DND-41 (cell line): ENCODE measurements around the gene NR3C1.

Source experiments
- ATAC-seq: fragments of 200-7000 bp; cut with Tn5 transposase; 3 replicates; pipeline ENCODE4 v1.9.1; 2021; ENCODE audit warnings: low read depth; ENCODE audit not compliant: insufficient read depth
- DNase-seq: peaks from one replicate; pipeline ENCODE4 v3.0.0-alpha.2; 2020
- H2AFZ ChIP-seq: 2 replicates; pipeline ENCODE4 v1.6.0; 2012; ENCODE audit warnings: low read depth, low read length
- H3K27ac ChIP-seq: 2 replicates; pipeline ENCODE4 v1.5.1; 2012; ENCODE audit warnings: low read length, inconsistent platforms
- H3K27me3 ChIP-seq: fragments of 200-600 bp; sonication (generic); 2 replicates; pipeline ENCODE4 v1.6.0; 2012; ENCODE audit warnings: low read length, mild to moderate bottlenecking, inconsistent platforms; ENCODE audit not compliant: insufficient read depth, poor library complexity
- H3K36me3 ChIP-seq: 2 replicates; pipeline ENCODE4 v1.5.1; 2012; ENCODE audit warnings: low read length, inconsistent platforms; ENCODE audit not compliant: insufficient read depth
- H3K4me1 ChIP-seq: 2 replicates; pipeline ENCODE4 v1.5.1; 2012; ENCODE audit warnings: mild to moderate bottlenecking, low read length; ENCODE audit not compliant: insufficient read depth
- H3K4me2 ChIP-seq: 2 replicates; pipeline ENCODE4 v1.6.0; 2012; ENCODE audit warnings: mild to moderate bottlenecking, moderate library complexity, low read length, inconsistent platforms; ENCODE audit not compliant: insufficient read depth
- H3K4me3 ChIP-seq, 2 experiments: fragments of 200-600 bp in 1 of 2; shearing (Covaris generic) in 1 of 2; 2 replicates each; pipeline ENCODE4 v1.5.1; 2012 to 2016; ENCODE audit warnings: inconsistent platforms in 2 of 2, low read length in 2 of 2, mild to moderate bottlenecking in 2 of 2, low read depth in 1 of 2, moderate library complexity in 1 of 2
- H3K79me2 ChIP-seq: 2 replicates; pipeline ENCODE4 v1.6.0; 2012; ENCODE audit warnings: low read length, inconsistent platforms; ENCODE audit not compliant: insufficient read depth
- H3K9ac ChIP-seq: 2 replicates; pipeline ENCODE4 v1.6.0; 2012; ENCODE audit warnings: low read depth, mild to moderate bottlenecking, inconsistent platforms, low read length, moderate library complexity
- H3K9me3 ChIP-seq: 2 replicates; pipeline ENCODE4 v1.5.1; 2012; ENCODE audit warnings: low read length, moderate library complexity, mild to moderate bottlenecking, inconsistent platforms; ENCODE audit not compliant: insufficient read depth, severe bottlenecking
- H4K20me1 ChIP-seq: 2 replicates; pipeline ENCODE4 v1.6.0; 2012; ENCODE audit warnings: low read length; ENCODE audit not compliant: insufficient read depth
- EZH2 ChIP-seq: IDR thresholded peaks from 3 replicates; pipeline ENCODE4 v1.6.1; 2012; ENCODE audit warnings: borderline replicate concordance, low read depth, mild to moderate bottlenecking, moderate library complexity, low read length, inconsistent platforms; ENCODE audit not compliant: severe bottlenecking
- TF ChIP-seq, protein P1 (sequence below): IDR thresholded peaks from 2 replicates; pipeline ENCODE4 v1.5.1; 2012; ENCODE audit warnings: borderline replicate concordance, low read length, moderate library complexity, mild to moderate bottlenecking; ENCODE audit not compliant: poor library complexity, severe bottlenecking; ENCODE audit errors: extremely low read depth

Gene NR3C1

DNA sequence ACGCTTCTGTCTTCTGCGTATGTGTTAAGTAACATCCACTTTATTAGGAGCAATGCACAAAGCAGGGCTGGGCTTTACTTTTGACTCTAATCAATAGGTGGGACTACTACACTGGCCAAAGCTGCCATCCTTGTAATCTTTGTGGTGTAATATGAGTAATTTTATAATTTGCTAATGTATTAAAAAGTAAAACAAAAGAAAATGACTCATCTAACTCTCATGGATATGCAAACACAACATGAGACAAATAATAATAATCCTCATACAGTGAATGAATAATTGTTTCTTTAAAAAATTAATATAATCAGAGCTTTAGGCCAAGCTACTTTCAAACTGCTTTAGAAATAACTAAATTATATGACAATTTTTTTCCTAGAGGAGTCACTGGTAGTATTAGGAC lies 90.7 kb downstream of the NR3C1 start:
- Histone ChIP-seq H2AFZ (no peak overlapping the region), H3K4me1 (no peaks in the 10 kb centered on the region), H3K79me2 (peaks cover 97% of the 10 kb centered on the region), H3K36me3 (peaks cover 91% of the 10 kb centered on the region), H3K9me3 (no peaks in the 10 kb centered on the region), H3K9ac (no peak overlapping the region), H3K4me2 (no peak overlapping the region), H3K4me3 (no peak overlapping the region), H4K20me1 (peaks cover 39% of the 10 kb centered on the region), H3K27ac (no peak overlapping the region), H3K27me3 (no peaks in the 10 kb centered on the region)
- DNase-seq (no peak), ATAC-seq (no peak)
- TF ChIP-seq, protein P1, sequence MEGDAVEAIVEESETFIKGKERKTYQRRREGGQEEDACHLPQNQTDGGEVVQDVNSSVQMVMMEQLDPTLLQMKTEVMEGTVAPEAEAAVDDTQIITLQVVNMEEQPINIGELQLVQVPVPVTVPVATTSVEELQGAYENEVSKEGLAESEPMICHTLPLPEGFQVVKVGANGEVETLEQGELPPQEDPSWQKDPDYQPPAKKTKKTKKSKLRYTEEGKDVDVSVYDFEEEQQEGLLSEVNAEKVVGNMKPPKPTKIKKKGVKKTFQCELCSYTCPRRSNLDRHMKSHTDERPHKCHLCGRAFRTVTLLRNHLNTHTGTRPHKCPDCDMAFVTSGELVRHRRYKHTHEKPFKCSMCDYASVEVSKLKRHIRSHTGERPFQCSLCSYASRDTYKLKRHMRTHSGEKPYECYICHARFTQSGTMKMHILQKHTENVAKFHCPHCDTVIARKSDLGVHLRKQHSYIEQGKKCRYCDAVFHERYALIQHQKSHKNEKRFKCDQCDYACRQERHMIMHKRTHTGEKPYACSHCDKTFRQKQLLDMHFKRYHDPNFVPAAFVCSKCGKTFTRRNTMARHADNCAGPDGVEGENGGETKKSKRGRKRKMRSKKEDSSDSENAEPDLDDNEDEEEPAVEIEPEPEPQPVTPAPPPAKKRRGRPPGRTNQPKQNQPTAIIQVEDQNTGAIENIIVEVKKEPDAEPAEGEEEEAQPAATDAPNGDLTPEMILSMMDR: no peak
- no peak for TF ChIP-seq EZH2

DNA sequence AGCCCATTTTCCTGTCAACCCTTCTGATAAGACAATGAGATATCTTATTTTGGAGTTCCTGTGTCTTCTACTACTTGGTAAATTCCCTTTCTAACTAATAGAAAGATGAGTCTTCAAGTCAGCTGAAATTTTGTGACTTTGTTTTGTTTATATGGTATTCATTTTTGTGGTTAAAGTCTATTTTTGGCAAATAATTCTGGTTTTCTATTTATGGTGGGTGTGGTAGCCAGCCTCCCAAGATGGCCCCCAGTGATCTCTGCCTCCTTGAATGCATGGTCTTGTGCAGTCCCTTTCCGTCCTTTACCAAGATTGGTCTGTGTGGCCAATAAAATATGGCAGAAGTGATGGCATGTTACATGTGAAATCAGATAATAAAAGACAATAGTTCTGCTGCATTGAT lies 91.5 kb downstream of the NR3C1 start:
- H3K9me3 ChIP-seq: no peaks in the 10 kb centered on the region
- no peak for TF ChIP-seq EZH2
- TF ChIP-seq, protein P1: no peak
- no peak overlapping the region for H3K4me3 ChIP-seq
- no peak overlapping the region for H3K9ac ChIP-seq
- ATAC-seq (no peak), DNase-seq (no peak)
- peaks cover 94% of the 10 kb centered on the region for H3K36me3 ChIP-seq
- H3K79me2 ChIP-seq: peaks cover 97% of the 10 kb centered on the region
- no peak overlapping the region for H2AFZ ChIP-seq
- no peaks in the 10 kb centered on the region for H3K27me3 ChIP-seq
- H3K27ac ChIP-seq: no peak overlapping the region
- H4K20me1 ChIP-seq: peaks cover 30% of the 10 kb centered on the region
- no peaks in the 10 kb centered on the region for H3K4me1 ChIP-seq
- H3K4me2 ChIP-seq: no peak overlapping the region

DNA sequence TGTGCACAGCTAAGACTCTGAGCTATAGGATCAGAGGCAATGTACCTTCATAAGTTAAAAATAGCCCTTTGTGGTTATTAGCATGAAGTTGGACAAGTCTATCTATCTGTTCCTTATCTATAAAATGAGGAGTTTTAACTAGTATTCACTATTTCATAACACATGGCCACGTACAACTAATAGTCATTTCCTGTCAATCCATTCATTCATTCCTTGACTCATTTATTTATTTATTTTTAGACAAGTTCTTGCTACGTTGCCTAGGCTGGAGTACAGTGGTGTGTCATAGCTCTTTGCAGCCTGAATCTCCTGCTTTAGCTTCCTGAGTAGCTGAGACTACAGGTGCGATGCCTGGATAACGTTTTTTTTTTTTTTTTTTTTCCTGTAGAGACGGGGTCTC lies 92.1 kb downstream of the NR3C1 start:
- no peak overlapping the region for H3K9ac ChIP-seq
- H3K4me3 ChIP-seq: no peak overlapping the region
- H2AFZ ChIP-seq: no peak overlapping the region
- H4K20me1 ChIP-seq: peaks cover 27% of the 10 kb centered on the region
- TF ChIP-seq, protein P1: no peak
- no peak for TF ChIP-seq EZH2
- DNase-seq: no peak
- peaks cover 96% of the 10 kb centered on the region for H3K36me3 ChIP-seq
- no peaks in the 10 kb centered on the region for H3K9me3 ChIP-seq
- H3K79me2 ChIP-seq: peaks cover 95% of the 10 kb centered on the region
- no peaks in the 10 kb centered on the region for H3K4me1 ChIP-seq
- H3K4me2 ChIP-seq: no peak overlapping the region
- ATAC-seq: no peak
- H3K27ac ChIP-seq: no peak overlapping the region
- no peaks in the 10 kb centered on the region for H3K27me3 ChIP-seq
